AG09309 (cell line): ENCODE data around the gene C1QTNF7.

Experiments used
- DNase-seq: peaks from one replicate; pipeline ENCODE4 v3.0.0-alpha.2; 2010; ENCODE audit warnings: low read depth
- H3K4me3 ChIP-seq: 2 replicates; pipeline ENCODE4 v1.5.1; 2011; ENCODE audit warnings: mild to moderate bottlenecking, low read depth, low read length, moderate library complexity; ENCODE audit not compliant: control insufficient read depth
- TF ChIP-seq, protein P1 (sequence below): IDR thresholded peaks from 2 replicates; pipeline ENCODE4 v1.5.1; 2011; ENCODE audit warnings: mild to moderate bottlenecking, low read depth, low read length, inconsistent platforms; ENCODE audit not compliant: insufficient read depth, control insufficient read depth; ENCODE audit errors: missing control alignments

The C1QTNF7 gene

DNA sequence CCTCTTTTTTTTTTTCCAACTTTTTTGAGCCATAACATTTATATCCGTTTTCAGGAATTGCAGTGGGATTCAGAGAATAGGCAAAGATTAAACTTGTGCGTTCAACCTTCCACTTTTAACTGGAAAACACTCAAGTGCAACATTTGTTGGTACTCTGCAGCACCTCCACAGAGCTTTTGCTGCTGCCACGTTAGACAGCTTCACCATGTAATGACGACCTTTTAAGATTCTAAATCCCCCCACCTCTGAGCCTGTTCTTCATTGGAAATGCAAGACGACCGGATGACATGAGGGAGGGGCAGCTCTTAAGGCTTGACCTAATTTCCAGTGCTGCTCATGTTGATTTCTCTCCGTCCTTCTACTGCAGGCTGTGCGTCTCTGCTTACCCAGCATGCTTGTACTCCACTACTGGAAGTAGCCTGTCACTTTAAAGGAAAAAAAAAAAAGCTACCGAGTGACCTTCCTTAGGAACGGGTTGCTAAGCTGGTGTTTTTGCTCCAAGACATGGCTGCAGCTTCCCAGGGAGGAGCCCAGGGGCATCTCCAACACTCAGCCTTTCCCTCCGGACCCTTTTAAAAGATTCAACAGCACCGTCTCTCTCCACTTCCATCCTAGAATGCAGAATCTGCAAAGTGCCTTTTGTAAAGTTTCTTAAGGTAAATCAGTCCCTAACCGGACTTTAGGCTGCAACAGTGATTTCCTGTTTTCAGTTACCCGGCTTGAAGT is 41.7 kb downstream of the C1QTNF7 start, which contains the start of gene CC2D2A:
Gene CC2D2A (plus strand): TSS at position 481 of the 726 bp plus-strand sequence. CDS start 6,051 bp downstream, outside the sequence.
- DNase-seq: no peak
- peak within 1 kb of the TSS; percentile 60 for H3K4me3 ChIP-seq
- TF ChIP-seq, protein P1, sequence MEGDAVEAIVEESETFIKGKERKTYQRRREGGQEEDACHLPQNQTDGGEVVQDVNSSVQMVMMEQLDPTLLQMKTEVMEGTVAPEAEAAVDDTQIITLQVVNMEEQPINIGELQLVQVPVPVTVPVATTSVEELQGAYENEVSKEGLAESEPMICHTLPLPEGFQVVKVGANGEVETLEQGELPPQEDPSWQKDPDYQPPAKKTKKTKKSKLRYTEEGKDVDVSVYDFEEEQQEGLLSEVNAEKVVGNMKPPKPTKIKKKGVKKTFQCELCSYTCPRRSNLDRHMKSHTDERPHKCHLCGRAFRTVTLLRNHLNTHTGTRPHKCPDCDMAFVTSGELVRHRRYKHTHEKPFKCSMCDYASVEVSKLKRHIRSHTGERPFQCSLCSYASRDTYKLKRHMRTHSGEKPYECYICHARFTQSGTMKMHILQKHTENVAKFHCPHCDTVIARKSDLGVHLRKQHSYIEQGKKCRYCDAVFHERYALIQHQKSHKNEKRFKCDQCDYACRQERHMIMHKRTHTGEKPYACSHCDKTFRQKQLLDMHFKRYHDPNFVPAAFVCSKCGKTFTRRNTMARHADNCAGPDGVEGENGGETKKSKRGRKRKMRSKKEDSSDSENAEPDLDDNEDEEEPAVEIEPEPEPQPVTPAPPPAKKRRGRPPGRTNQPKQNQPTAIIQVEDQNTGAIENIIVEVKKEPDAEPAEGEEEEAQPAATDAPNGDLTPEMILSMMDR: no peak

DNA sequence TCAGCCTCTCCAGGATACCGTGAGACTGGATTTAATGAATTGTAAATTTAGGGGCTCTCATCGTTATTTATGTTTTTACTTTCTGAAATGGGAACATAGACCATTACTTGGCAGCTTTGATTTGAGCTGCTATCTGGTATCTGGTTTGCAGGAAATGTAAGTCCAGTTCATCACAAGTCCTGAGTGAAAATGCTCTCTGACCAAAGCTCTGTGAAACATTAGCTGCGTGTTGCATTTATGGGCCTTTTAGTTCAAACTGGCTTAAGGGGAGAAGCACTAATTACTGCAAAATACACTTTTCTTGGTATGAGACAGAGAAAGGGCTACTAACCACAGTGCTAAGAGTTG is 42.3 kb downstream of the C1QTNF7 start:
- DNase-seq: no peak
- H3K4me3 ChIP-seq: peak overlapping the region; percentile 60
- TF ChIP-seq, protein P1: no peak

DNA sequence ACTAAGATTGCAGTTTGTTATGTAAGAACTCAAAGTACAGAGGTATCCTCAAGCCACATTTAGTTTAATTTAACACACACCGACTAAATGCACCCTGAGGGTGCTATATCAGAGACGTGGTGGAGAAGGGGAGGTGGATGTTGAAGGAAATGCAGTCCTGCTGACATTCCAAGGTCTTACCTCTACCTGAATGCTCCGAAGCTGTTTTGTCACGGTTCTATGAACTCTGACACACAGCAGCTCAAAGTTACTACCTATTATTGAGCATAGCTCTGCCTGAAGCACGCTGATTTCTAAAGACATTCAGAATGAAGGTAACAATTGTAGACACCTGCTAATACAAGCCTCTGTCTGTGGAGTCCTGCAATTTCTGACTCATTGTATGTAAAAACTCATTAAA is 48.6 kb downstream of the C1QTNF7 start:
- TF ChIP-seq, protein P1: no peak
- no peak overlapping the region for H3K4me3 ChIP-seq
- no peak for DNase-seq

DNA sequence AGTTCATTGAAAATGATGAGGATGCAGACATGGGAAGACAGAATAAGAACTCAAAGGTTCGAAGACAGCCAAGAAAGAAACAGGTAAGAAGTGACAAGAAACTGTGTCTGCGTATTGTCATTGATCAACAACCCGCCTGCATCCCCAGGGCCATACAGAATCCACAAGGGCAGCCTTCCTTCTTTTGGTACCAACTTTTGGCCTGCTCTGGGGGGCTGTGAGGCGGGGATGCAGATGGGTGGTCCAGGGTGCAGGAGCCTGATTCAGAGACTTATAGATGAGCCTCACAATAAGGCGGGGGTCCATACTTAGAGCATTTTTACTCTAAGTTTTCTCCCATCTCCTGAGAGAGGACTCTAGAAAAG is 50.9 kb downstream of the C1QTNF7 start:
- DNase-seq: no peak
- TF ChIP-seq, protein P1: no peak
- H3K4me3 ChIP-seq: no peak overlapping the region

DNA sequence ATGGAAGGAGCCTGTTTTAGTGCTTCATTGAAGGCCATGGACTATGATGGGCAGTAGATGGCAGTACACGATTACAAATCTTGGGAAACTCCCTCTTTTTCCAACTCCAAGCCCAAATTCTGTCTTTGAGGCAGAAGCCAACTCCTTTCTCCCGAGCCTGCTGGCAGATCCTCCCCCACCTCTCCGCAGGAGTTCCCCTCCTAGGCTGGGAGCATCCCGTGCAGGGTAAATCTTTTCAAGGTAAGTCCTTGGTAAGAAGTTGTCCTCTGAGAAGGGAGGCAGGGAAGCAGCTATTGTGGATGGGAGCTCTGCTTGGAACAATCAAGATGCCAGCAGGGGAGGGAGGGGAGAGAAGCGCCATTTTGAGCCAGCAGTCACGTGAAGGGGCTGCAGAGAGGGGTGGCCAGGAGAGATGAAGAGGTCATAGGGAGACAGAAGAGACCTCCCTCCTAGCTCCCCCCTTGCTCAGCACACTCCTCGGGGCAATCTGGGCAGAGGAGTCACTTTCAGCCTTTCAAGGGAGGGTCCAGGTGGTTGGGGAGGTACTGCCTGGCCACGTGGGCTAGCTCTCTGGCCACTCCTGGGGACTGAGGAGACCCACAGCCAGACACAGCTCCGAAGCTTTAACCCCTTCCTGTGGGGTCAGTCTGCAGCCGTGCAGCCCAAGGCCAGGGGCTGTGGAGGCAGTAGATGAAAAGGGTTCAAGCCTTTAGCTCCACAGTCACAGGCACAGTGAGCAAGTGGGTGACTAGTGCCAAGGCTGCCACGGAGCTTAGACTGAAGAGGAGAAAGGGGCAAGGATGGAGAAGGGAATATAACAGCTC is 51.5 kb downstream of the C1QTNF7 start:
- peak overlapping the region; percentile 73 for H3K4me3 ChIP-seq
- TF ChIP-seq, protein P1: peak; percentile 77
- peak; percentile 55 for DNase-seq

DNA sequence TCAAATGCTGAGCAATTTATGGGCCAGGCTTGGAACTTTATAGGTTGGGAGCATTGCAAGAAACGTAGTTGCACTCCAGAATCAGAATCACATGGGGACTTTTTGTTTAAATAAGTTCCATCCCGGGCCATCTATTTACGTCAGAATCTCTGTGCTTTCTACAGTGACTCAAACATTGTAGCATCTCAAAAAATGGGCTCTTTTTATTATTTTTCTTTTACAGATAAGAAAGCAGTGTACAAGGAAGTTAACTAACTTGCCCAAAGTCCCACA is 52.0 kb downstream of the C1QTNF7 start:
- DNase-seq: peak; percentile 49
- TF ChIP-seq, protein P1: no peak
- H3K4me3 ChIP-seq: peak overlapping the region; percentile 73
